ENCODE measurements around the gene EFNA2. TPM values are rescaled to one million over a fixed set of nuclear protein-coding genes. Genes with fewer than 3 reads are reported as not detected.

The EFNA2 gene
- polyA plus RNA-seq, 1 donor (not counting 4 experiments of a cell fraction or from before 2014, with no cell fraction given), result not detected

- peak overlapping the region; percentile 89 for H3K27ac ChIP-seq (ENCODE audit: control insufficient read depth, insufficient read depth, low read length)
- H3K9me3 ChIP-seq (ENCODE audit: control insufficient read depth, low read depth, low read length), result no peaks in the 10 kb centered on the region
- H3K79me2 ChIP-seq (ENCODE audit: control insufficient read depth, insufficient read depth, low read length), result peaks cover 6% of the 10 kb centered on the region
- H3K9me1 ChIP-seq (ENCODE audit: control insufficient read depth, extremely low read depth, insufficient read depth, low read length), result peaks cover 2% of the 10 kb centered on the region
- peak overlapping the region; percentile 76 to 90 (median 90) for H3K4me3 ChIP-seq (ENCODE audit: control insufficient read depth in 2 of 3, extremely low read depth in 1 of 3, insufficient read depth in 2 of 3, low read depth in 1 of 3, low read length in 3 of 3)
- H3K4me1 ChIP-seq (ENCODE audit: control insufficient read depth, extremely low read depth, insufficient read depth, low read length), result peaks cover 70% of the 10 kb centered on the region
- DNase-seq (ENCODE audit: low read depth, low spot score) (no peak), FAIRE-seq (no peak)
- TF ChIP-seq, protein P1, sequence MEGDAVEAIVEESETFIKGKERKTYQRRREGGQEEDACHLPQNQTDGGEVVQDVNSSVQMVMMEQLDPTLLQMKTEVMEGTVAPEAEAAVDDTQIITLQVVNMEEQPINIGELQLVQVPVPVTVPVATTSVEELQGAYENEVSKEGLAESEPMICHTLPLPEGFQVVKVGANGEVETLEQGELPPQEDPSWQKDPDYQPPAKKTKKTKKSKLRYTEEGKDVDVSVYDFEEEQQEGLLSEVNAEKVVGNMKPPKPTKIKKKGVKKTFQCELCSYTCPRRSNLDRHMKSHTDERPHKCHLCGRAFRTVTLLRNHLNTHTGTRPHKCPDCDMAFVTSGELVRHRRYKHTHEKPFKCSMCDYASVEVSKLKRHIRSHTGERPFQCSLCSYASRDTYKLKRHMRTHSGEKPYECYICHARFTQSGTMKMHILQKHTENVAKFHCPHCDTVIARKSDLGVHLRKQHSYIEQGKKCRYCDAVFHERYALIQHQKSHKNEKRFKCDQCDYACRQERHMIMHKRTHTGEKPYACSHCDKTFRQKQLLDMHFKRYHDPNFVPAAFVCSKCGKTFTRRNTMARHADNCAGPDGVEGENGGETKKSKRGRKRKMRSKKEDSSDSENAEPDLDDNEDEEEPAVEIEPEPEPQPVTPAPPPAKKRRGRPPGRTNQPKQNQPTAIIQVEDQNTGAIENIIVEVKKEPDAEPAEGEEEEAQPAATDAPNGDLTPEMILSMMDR (optimal IDR thresholded peaks at IDR 0.05 in 1 of 3, IDR thresholded peaks at IDR 0.05 in 1 of 3, conservative IDR thresholded peaks at IDR 0.05 in 1 of 3; ENCODE audit: extremely low read depth in 1 of 3, insufficient read depth in 2 of 3, low read length in 3 of 3), result no peak
- TF ChIP-seq EZH2 (IDR thresholded peaks at IDR 0.05; ENCODE audit: low read length), result no peak
- peak overlapping the region; percentile 88 for H3K9ac ChIP-seq (ENCODE audit: control insufficient read depth, extremely low read depth, insufficient read depth, low read length)
- dilution Hi-C loops (cut with MboI; ENCODE audit: extremely low pct_ligation_motif_present, low sequenced_read_pairs), result no loop called here
- H3K27me3 ChIP-seq (ENCODE audit: control insufficient read depth, extremely low read depth, insufficient read depth, low read length), result peaks cover 4% of the 10 kb centered on the region
- H3K4me2 ChIP-seq (ENCODE audit: control insufficient read depth, extremely low read depth, insufficient read depth, low read depth, low read length), result peak overlapping the region; percentile 96
- H3K36me3 ChIP-seq (ENCODE audit: control insufficient read depth in 2 of 2, extremely low read depth in 1 of 2, insufficient read depth in 2 of 2, low read length in 2 of 2), result peaks cover 4 to 15% of the 10 kb centered on the region in 2 experiments
- peaks cover 5% of the 10 kb centered on the region for H4K20me1 ChIP-seq (ENCODE audit: control insufficient read depth, extremely low read depth, insufficient read depth, low read length)
- H2AFZ ChIP-seq (ENCODE audit: control insufficient read depth, low read length), result no peak overlapping the region
Observed at GRCh38 chr19:1262623-1263123, 23.0 kb upstream of the EFNA2 start.

DNA sequence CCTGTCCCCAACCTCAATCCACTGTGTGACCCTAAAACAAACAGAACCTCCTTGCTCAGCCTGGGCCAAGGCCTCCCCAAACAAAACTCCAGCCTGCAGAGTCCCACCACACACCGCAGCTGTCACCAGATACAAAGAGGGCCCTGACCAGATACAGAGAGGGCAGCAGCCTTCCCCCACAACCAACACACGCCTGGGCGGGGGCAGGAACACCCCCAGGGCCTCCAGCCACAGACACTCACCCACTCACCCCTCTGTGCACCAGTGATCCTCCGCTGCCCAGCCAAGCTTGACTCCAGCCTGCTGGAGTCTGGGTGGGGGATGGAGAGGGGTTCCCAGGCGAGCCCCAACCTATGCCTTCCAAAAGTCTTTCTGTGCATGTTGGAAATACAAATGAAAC, 22.5 kb upstream of the EFNA2 start:
- Histone ChIP-seq H3K9me3 (ENCODE audit: control insufficient read depth, low read depth, low read length) (no peaks in the 10 kb centered on the region), H3K4me1 (ENCODE audit: control insufficient read depth, extremely low read depth, insufficient read depth, low read length) (peaks cover 65% of the 10 kb centered on the region), H3K4me3 (ENCODE audit: control insufficient read depth in 2 of 3, extremely low read depth in 1 of 3, insufficient read depth in 2 of 3, low read depth in 1 of 3, low read length in 3 of 3) (no peak overlapping the region), H3K9me1 (ENCODE audit: control insufficient read depth, extremely low read depth, insufficient read depth, low read length) (peaks cover 2% of the 10 kb centered on the region), H3K36me3 (ENCODE audit: control insufficient read depth in 2 of 2, extremely low read depth in 1 of 2, insufficient read depth in 2 of 2, low read length in 2 of 2) (peaks cover under 1 to 12% of the 10 kb centered on the region in 2 experiments), H3K27ac (ENCODE audit: control insufficient read depth, insufficient read depth, low read length) (no peak overlapping the region), H2AFZ (ENCODE audit: control insufficient read depth, low read length) (no peak overlapping the region), H3K9ac (ENCODE audit: control insufficient read depth, extremely low read depth, insufficient read depth, low read length) (peak overlapping the region; percentile 88), H4K20me1 (ENCODE audit: control insufficient read depth, extremely low read depth, insufficient read depth, low read length) (peaks cover 4% of the 10 kb centered on the region), H3K4me2 (ENCODE audit: control insufficient read depth, extremely low read depth, insufficient read depth, low read depth, low read length) (peak overlapping the region; percentile 96), H3K79me2 (ENCODE audit: control insufficient read depth, insufficient read depth, low read length) (peaks cover 6% of the 10 kb centered on the region), H3K27me3 (ENCODE audit: control insufficient read depth, extremely low read depth, insufficient read depth, low read length) (peaks cover 4% of the 10 kb centered on the region)
- TF ChIP-seq, protein P1 (optimal IDR thresholded peaks at IDR 0.05 in 1 of 3, IDR thresholded peaks at IDR 0.05 in 1 of 3, conservative IDR thresholded peaks at IDR 0.05 in 1 of 3; ENCODE audit: extremely low read depth in 1 of 3, insufficient read depth in 2 of 3, low read length in 3 of 3), result no peak
- no peak for TF ChIP-seq EZH2 (IDR thresholded peaks at IDR 0.05; ENCODE audit: low read length)
- FAIRE-seq (no peak), DNase-seq (ENCODE audit: low read depth, low spot score) (no peak)
- dilution Hi-C loops (cut with MboI; ENCODE audit: extremely low pct_ligation_motif_present, low sequenced_read_pairs), result no loop called here
